ENCODE results near the gene MAGI1.

Gene MAGI1

DNA sequence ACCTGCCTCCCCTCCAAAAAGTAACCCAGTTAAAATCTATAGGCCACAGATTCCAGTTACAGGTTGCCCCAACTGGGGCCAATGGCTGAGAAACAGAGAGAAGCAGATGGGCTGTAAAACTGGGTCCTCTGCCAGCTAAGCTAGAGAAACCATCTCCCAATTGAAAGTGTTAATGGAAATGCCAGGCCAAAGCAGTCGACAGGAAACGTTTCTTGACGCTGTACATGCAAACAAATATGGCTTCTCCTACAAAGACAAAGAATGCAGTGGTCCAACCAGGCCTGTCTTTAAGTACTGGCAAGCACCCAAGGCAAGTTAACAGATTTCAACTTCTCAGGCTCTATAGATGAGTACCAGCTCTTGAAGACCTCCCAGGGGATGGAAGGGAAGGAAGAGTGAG lies 71.3 kb downstream of the MAGI1 start:
- no peak for DNase-seq

DNA sequence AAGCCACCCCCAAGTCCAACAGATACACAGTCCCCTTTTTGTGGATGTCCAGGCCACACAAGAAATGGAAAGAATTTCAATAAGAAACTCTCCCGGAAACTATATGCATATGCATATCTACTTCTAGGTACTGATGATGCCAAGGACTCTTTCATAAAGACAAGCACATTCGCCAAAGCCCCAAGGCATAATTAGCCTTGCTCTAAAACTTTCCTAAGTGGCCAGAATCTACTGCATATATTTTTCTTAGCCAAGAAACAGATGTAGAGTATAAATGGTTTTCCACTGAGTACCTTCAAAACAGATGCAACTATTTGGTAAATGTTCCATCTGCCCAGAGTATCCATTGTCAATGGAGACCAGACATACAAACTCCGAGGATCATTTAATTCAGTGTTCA lies 73.9 kb downstream of the MAGI1 start:
- DNase-seq: no peak

DNA sequence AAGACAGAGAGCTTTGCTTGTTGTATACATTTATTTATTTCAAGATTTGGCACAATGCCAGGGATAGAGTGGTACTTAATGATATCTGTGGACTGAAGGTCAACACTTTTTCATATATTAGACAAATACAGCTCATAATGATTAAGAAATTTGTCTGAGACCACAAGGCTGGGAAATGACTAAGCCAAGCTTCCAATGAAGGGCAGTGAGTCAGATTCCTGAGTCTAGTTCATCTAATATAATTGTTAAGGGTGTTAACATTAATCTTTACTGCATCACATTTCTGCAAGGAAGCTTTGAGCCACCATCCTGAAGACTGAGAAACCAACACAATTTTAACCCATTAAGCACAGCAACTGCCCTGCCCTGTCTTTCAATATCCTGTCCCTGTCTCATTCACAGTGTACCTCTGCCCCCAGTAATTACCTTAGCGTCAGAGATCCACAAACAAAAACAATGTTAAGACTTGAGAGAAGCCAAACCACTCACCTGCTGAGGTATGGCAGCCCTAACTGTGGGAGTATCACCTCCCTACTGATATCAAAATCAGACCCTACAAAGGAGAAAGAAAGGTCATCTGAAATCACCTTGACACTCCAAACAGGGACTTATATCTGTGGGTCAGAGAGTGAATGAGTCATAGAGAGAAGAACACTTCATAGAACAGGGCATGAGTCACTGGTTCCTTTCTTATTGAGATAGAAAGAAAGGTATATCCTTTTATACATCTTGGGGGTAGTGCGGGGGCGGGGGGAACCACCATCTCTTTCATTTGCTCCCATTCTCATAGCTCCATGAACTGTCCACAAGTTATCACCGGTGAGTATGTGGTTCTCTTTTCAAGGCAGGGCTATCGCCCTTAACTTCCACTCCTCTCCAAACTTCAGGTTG lies 74.7 kb downstream of the MAGI1 start:
- no peak for DNase-seq

GRCh38 chr3:65961733-65962132 lies 77.0 kb downstream of the MAGI1 start:
- DNase-seq: no peak

- no peak for DNase-seq
Observed at GRCh38 chr3:65961128-65961527, 77.6 kb downstream of the MAGI1 start.

DNA sequence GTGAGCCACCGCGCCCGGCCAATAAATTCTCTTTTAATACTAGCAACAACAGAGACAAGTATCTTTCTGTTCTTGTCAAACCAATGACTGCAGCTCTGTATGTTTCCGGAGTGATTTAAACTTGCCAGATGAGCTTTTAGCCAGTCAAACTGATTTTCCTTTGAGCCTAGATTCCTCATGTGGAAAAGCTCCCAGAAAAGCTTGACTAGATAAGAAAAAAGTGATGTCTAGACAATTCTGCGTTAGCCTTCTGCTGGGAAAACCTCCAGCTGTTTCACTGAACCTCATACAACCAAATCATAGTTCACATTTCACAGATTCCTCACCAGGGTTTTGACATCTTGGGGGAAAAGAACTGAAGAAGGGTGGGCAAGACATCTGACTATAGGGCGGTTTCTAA lies 78.6 kb downstream of the MAGI1 start:
- no peak for DNase-seq

DNA sequence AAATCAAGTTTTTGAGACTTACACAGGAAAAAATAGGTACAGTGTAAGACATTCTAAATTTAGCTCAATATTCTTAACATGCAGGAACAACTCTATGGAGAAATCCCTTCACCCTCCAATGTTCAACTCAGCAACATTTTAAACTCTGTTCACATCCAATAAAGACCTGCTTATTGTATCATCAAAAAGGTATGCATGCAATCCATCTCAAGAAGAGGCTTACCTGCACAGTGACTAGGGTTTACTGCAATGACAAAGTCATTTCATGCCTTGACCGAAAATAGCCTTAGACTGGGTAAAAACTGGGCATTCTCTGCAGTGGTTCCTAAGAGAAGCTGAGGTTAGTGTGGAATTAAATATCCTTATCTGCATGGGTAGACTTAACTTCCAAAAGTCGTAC lies 80.5 kb downstream of the MAGI1 start:
- DNase-seq: no peak

DNA sequence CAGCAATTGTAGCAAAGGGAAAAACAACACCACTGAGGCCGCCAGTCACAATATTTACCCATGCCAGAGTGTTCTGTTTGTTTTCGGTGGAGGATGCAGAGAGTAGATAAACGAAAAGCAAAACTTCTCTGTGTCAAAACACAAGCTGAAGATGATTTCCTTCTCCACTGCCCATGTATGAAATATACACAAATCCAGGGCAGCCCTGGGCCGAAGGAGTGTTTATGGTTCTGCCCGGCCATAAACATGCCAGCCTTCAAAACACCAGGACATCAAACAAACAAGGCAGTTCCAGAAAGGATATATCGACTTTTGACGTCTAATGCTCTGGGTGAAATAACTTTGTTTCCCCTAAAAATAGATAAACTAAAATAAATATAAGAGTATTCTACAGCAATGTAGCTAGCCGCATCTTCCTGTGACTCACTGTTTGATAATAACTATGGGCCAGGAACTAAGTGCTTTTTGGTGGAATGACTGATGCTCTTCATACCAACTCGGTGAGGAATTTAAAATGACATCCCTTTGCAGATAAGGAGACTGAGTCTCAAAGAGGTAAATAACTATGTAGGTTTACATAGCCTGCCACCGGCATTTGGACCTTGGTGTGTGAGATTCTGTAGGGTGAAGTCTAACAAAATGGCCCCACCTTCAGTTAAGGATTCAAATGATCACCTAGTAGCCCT lies 82.8 kb downstream of the MAGI1 start:
- no peak for DNase-seq

DNA sequence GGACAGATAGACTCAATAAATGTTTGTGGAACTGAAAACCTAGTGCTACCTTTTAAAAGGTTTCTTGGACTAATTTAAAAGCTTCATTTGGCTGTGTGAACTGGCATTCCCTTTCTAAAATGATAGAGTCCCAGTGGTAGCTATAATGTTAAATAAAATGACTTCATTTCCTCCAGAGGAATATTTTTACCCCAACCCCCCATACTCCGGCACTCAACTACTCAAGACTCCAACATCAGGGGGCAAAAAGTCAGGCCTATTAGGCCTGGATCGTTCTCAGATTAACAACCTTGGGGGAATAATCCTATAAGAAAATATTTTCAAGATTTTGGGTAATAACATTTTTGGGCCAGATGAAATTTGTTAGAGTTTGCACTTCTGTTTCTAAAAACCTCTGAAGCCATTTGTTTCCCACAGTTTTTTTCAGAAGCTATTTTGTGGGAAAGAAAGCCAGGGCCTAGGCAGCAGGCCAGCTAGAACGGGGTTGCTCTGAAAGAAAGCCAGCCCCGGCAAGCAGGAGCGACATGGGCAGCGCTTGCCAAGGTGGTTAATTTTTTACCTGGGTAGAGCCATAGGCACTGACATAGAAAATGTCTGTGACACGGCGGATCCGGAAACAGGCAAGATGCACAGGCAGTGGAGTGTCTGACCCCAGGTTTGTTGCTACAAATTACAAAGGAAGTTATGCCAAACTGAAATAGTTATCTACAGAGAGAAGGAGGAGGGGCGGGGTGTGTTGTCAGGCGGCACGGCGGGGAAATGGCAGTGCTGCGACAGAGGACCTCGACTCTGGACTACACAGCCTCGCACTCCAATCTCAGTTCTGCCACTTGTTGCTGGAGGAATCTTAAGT lies 84.6 kb downstream of the MAGI1 start:
- no peak for DNase-seq

- DNase-seq: peak; percentile 90
Observed at GRCh38 chr3:65953301-65953812, 85.4 kb downstream of the MAGI1 start.

DNA sequence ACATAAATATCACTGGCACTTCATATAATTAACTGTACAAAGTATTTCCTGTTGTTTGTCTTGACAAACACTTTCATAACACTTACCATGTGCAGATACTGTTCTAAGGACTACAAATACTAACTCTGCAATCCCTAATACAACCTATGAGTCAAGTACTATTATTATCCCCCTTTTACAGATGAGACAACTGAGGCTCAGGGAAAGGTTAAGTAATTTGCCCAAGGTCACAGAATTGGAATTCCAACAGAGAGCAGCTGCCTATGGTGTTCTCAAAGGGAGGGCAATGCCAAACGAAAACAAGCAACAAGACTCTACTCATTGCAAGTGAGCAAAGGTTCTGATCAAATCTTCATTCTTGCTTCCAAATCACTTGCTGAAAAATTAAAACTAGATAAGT lies 85.9 kb downstream of the MAGI1 start:
- no peak for DNase-seq

- DNase-seq: no peak
Observed at GRCh38 chr3:65951836-65952505, 86.7 kb downstream of the MAGI1 start.

DNA sequence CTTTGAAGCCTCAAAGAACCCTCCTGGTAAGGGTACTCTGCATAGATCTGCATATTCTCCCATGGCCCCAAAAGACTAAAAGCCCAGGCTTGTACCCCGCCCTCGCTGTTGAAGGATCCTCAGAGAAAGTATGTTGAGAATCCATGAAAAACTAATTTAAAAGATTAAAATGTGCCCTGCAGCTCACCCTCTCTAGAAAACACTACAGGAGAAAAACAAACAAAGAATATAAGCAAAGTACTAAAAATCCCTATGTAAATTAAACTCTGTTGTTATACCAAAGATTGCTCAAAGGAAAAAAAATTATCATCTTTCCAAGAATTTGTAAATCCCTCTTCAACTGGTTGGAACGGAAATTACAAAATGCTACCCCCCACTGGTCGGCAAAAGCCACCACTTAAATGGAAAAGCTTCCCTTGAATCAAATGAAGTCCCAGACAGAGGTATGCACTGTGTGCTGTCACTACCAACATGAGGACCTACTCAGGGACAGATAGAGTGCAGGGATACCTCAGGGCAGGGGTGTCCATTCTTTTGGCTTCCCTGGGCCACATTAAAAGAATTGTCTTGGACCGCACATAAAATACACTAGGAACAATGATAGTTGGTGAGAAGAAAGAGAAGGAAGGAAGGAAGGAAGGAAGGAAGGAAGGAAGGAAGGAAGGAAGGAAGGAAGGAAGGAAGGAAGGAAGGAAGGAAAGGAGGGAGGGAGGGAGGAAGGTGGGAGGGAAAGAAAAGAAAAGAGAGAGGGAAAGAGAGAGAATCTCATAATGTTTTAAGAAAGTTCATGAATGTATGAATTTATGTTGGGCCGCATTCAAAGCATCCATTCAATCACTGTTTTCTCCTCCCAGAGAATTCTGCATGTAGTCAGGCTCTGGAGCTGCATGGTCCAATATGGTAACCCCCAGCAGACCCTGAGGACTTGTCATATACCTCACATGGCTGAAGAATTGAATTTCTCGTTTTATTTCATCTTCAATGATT lies 88.1 kb downstream of the MAGI1 start:
- DNase-seq: no peak

DNA sequence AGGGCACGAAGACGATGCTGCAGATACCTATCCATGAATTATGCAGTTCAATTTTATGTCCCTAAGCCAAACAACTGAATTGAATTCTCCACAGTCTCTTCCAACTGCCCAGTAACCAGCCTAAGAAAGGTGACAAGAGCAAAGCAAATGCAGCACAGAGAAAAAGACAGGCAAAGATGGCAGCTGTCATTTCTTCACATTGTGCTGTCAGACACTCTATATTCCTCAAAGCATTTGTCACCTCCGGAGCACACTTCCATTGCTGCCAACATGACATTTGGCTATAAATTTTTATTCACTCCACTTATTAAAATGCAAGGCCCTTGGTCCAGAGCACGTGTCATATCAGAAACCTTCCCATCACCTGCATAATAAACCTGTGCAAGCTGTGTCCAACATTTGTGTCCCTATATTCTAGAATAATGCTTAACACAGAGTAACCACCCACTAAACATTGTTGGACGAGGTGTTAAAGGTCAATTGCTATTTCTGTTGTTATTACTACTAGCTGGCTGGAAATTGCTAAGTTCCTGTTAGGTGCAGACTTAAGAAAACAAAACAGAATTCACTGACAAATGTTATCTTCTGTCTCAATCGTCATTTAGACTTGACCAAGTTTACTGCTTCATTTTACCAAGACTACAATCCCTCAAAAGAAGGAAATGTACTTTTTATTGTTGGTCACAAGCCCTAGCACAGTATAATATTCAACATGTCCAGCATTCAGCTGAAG lies 89.7 kb downstream of the MAGI1 start:
- no peak for DNase-seq

GRCh38 chr3:65946438-65946837 lies 92.3 kb downstream of the MAGI1 start:
- DNase-seq: peak; percentile 66

GRCh38 chr3:65945953-65946352 lies 92.8 kb downstream of the MAGI1 start:
- DNase-seq: no peak

DNA sequence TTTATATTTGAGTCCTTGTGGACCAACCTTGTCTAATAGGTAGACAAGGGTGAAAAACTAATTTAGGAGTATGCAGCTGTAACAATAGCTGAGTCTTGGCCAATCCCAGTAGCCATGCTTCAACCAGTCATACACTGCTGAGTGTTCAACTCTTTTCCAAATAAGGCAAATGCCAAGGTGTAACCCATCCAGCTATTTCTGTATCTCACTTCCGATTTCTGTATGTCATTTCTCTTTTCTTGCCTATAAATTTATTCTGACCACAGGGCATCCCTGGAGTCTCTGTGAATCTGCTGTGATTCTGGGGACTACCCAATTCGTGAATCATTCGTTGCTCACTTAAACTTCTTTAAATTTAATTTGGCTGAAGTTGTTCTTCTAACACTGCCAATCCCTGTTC lies 93.2 kb downstream of the MAGI1 start:
- DNase-seq: no peak

- no peak for DNase-seq
Observed at GRCh38 chr3:65944252-65944651, 94.5 kb downstream of the MAGI1 start.

- DNase-seq: no peak
Observed at GRCh38 chr3:65939801-65940246, 98.9 kb downstream of the MAGI1 start.

GRCh38 chr3:65939184-65939583 lies 99.5 kb downstream of the MAGI1 start:
- no peak for DNase-seq

- DNase-seq: no peak
Observed at GRCh38 chr3:65938676-65939075, 100.0 kb downstream of the MAGI1 start.

All from DMS153 (cell line).